Measurements from ENCODE around the gene NATD1. TPM values are rescaled to one million over a fixed set of nuclear protein-coding genes. Genes with fewer than 3 reads are reported as not detected.
A peak's percentile ranks its signal among the peaks of the same experiment; 100 is the strongest.
"Not testable (repeated sequence)": the region's sequence is repeated elsewhere in the genome, so short reads cannot be mapped to it uniquely, and the experiment has no call there.

NATD1 gene
- total RNA-seq, 1 donor from 2014 or later, result 21.4 TPM

- intact Hi-C loops (cut with DNase I), result loop anchor here (5.0 kb wide), 1 partner anchor 168 kb away; the partner anchor contains the start of gene USP22
- ATAC-seq (no peak), DNase-seq (ENCODE audit: missing footprints) (no peak)
These were observed 42.7 kb downstream of the NATD1 start for GRCh38 chr17:21210411-21211076.

- no peak for DNase-seq (ENCODE audit: missing footprints)
- intact Hi-C loops (cut with DNase I), result loop anchor here (5.0 kb wide), 1 partner anchor 167 kb away; the partner anchor contains the start of gene USP22
- peak; percentile 35 for ATAC-seq
These were observed 43.6 kb downstream of the NATD1 start for GRCh38 chr17:21209511-21210175.

GRCh38 chr17:21208352-21208751 is 44.9 kb downstream of the NATD1 start:
- ATAC-seq, result no peak
- intact Hi-C loops (cut with DNase I), result no loop called here
- no peak for DNase-seq (ENCODE audit: missing footprints)

- intact Hi-C loops (cut with DNase I), result no loop called here
- DNase-seq (ENCODE audit: missing footprints), result no peak
- no peak for ATAC-seq
These were observed 48.3 kb downstream of the NATD1 start for GRCh38 chr17:21204935-21205334.

- ATAC-seq (no peak), DNase-seq (ENCODE audit: missing footprints) (no peak)
- intact Hi-C loops (cut with DNase I), result no loop called here
These were observed 50.7 kb downstream of the NATD1 start for GRCh38 chr17:21202512-21202911.

GRCh38 chr17:21201874-21202273 is 51.3 kb downstream of the NATD1 start:
- DNase-seq (ENCODE audit: missing footprints) (no peak), ATAC-seq (no peak)
- intact Hi-C loops (cut with DNase I), result no loop called here

- DNase-seq (ENCODE audit: missing footprints), result no peak
- ATAC-seq, result peak; percentile 27
- intact Hi-C loops (cut with DNase I), result no loop called here
These were observed 52.0 kb downstream of the NATD1 start for GRCh38 chr17:21201298-21201595.

- ATAC-seq (no peak), DNase-seq (ENCODE audit: missing footprints) (no peak)
- intact Hi-C loops (cut with DNase I), result no loop called here
These were observed 52.5 kb downstream of the NATD1 start for GRCh38 chr17:21200590-21201297.

GRCh38 chr17:21199856-21200255 is 53.4 kb downstream of the NATD1 start:
- intact Hi-C loops (cut with DNase I), result no loop called here
- no peak for DNase-seq (ENCODE audit: missing footprints)
- ATAC-seq, result no peak

- ATAC-seq (no peak), DNase-seq (ENCODE audit: missing footprints) (no peak)
- intact Hi-C loops (cut with DNase I), result no loop called here
These were observed 53.9 kb downstream of the NATD1 start for GRCh38 chr17:21199311-21199710.

- DNase-seq (ENCODE audit: missing footprints) (no peak), ATAC-seq (no peak)
- intact Hi-C loops (cut with DNase I), result no loop called here
These were observed 54.8 kb downstream of the NATD1 start for GRCh38 chr17:21198411-21198810.

GRCh38 chr17:21196126-21196525 is 57.1 kb downstream of the NATD1 start:
- ATAC-seq (no peak), DNase-seq (ENCODE audit: missing footprints) (no peak)
- intact Hi-C loops (cut with DNase I), result no loop called here

GRCh38 chr17:21194703-21195102 is 58.5 kb downstream of the NATD1 start:
- peak; percentile 74 for ATAC-seq
- DNase-seq (ENCODE audit: missing footprints), result no peak
- intact Hi-C loops (cut with DNase I), result no loop called here

GRCh38 chr17:21194226-21194625 is 59.0 kb downstream of the NATD1 start:
- DNase-seq (ENCODE audit: missing footprints) (no peak), ATAC-seq (peak; percentile 53)
- intact Hi-C loops (cut with DNase I), result no loop called here

- DNase-seq (ENCODE audit: missing footprints) (no peak), ATAC-seq (no peak)
- intact Hi-C loops (cut with DNase I), result no loop called here
These were observed 60.2 kb downstream of the NATD1 start for GRCh38 chr17:21193031-21193430.

GRCh38 chr17:21192414-21192813 is 60.8 kb downstream of the NATD1 start:
- DNase-seq (ENCODE audit: missing footprints); ATAC-seq; intact Hi-C loops (cut with DNase I): not testable (repeated sequence)

- ATAC-seq (no peak), DNase-seq (ENCODE audit: missing footprints) (no peak)
- intact Hi-C loops (cut with DNase I), result no loop called here
These were observed 61.5 kb downstream of the NATD1 start for GRCh38 chr17:21191698-21192097.

GRCh38 chr17:21190078-21190477 is 63.1 kb downstream of the NATD1 start:
- no peak for ATAC-seq
- DNase-seq (ENCODE audit: missing footprints), result no peak
- intact Hi-C loops (cut with DNase I), result no loop called here

- no peak for DNase-seq (ENCODE audit: missing footprints)
- no peak for ATAC-seq
- intact Hi-C loops (cut with DNase I), result no loop called here
These were observed 63.8 kb downstream of the NATD1 start for GRCh38 chr17:21189361-21189760.

All from Right ventricle myocardium inferior (tissue), 1 donor.